IMR-90 (cell line): ENCODE measurements around the gene ANKDD1A. TPM values are rescaled to one million over a fixed set of nuclear protein-coding genes. Genes with fewer than 3 reads are reported as not detected.

Experiments
- ATAC-seq: fragments of 200-7000 bp; cut with Tn5 transposase; 2 replicates; pipeline ENCODE4 v1.9.1; 2020; ENCODE audit warnings: low read depth, mild to moderate bottlenecking, moderate library complexity
- BruUV-seq: library from RNA; stranded (reverse); fragments of 400-500 nt; replicated peaks from 2 replicates; lab custom pipeline; 2021; lab: Mats Ljungman, UMichigan
- CTCF ChIA-PET: fragments of 300-600 bp; formaldehyde crosslinking; extraction: SDS; loops from one replicate; lab custom pipeline; 2021; ENCODE audit warnings: antibody characterized with exemption; lab: Yijun Ruan, JAX
- POLR2A ChIA-PET: fragments of 300-600 bp; sonication (Branson Sonifier 250); formaldehyde crosslinking; loops from one replicate; lab custom pipeline; 2022; ENCODE audit warnings: antibody characterized with exemption; ENCODE audit not compliant: unreplicated experiment; lab: Charles Lee
- DNase-seq: peaks from one replicate; pipeline ENCODE4 v3.0.0; 2013
- H2AFZ ChIP-seq: replicated peaks from 2 replicates; pipeline ENCODE3; 2013; ENCODE audit warnings: low read length, mild to moderate bottlenecking; ENCODE audit not compliant: poor library complexity
- H2AK5ac ChIP-seq: 2 replicates; pipeline ENCODE4 v1.6.1; 2013; ENCODE audit warnings: low read depth, low read length, inconsistent platforms
- H2AK9ac ChIP-seq: replicated peaks from 2 replicates; pipeline ENCODE3; 2013; ENCODE audit warnings: mild to moderate bottlenecking, low read depth, low read length, moderate library complexity; ENCODE audit not compliant: poor library complexity
- H2BK120ac ChIP-seq: 2 replicates; pipeline ENCODE4 v1.6.1; 2013; ENCODE audit warnings: low read depth, low read length, inconsistent platforms
- H2BK15ac ChIP-seq: 3 replicates; pipeline ENCODE4 v1.6.1; 2013; ENCODE audit warnings: low read depth, low read length, inconsistent platforms
- H2BK20ac ChIP-seq: 2 replicates; pipeline ENCODE4 v1.6.1; 2013; ENCODE audit warnings: low read depth, mild to moderate bottlenecking, inconsistent platforms, low read length, moderate library complexity
- H2BK5ac ChIP-seq: 2 replicates; pipeline ENCODE4 v1.6.1; 2013; ENCODE audit warnings: mild to moderate bottlenecking, low read depth, low read length, inconsistent platforms; ENCODE audit not compliant: poor library complexity, severe bottlenecking
- H3K14ac ChIP-seq: replicated peaks from 2 replicates; pipeline ENCODE4 v1.6.1; 2013; ENCODE audit warnings: low read depth, low read length, inconsistent platforms
- H3K18ac ChIP-seq: 2 replicates; pipeline ENCODE4 v1.6.1; 2013; ENCODE audit warnings: low read depth, low read length, control low read depth
- H3K23ac ChIP-seq: 2 replicates; pipeline ENCODE4 v1.6.1; 2013; ENCODE audit warnings: low read depth, low read length, inconsistent platforms
- H3K27ac ChIP-seq: 2 replicates; pipeline ENCODE4 v1.5.1; 2013; ENCODE audit warnings: mild to moderate bottlenecking, control low read depth, low read length; ENCODE audit not compliant: insufficient read depth
- H3K27me3 ChIP-seq: 2 replicates; pipeline ENCODE4 v1.6.1; 2013; ENCODE audit warnings: low read length; ENCODE audit not compliant: control insufficient read depth, insufficient read depth
- H3K36me3 ChIP-seq: 2 replicates; pipeline ENCODE4 v1.6.1; 2013; ENCODE audit warnings: low read length, mixed read lengths; ENCODE audit not compliant: control insufficient read depth, insufficient read depth
- H3K4ac ChIP-seq: 2 replicates; pipeline ENCODE4 v1.6.1; 2013; ENCODE audit warnings: low read depth, low read length, inconsistent platforms
- H3K4me1 ChIP-seq: 2 replicates; pipeline ENCODE4 v1.6.1; 2013; ENCODE audit warnings: low read length, mixed read lengths; ENCODE audit not compliant: control insufficient read depth, insufficient read depth
- H3K4me2 ChIP-seq: 2 replicates; pipeline ENCODE4 v1.6.1; 2013; ENCODE audit warnings: low read depth, mild to moderate bottlenecking, control low read depth, low read length, moderate library complexity
- H3K4me3 ChIP-seq: 2 replicates; pipeline ENCODE4 v1.5.1; 2013; ENCODE audit warnings: low read depth, mild to moderate bottlenecking, control low read depth, low read length, moderate library complexity; ENCODE audit not compliant: insufficient read depth
- H3K56ac ChIP-seq: 2 replicates; pipeline ENCODE4 v1.6.1; 2013; ENCODE audit warnings: low read length, inconsistent platforms; ENCODE audit not compliant: insufficient read depth; ENCODE audit errors: extremely low read depth
- H3K79me1 ChIP-seq, 2 experiments: 2 replicates each; pipeline ENCODE4 v1.6.1; 2013; ENCODE audit warnings: low read length in 2 of 2, inconsistent platforms in 1 of 2, low read depth in 1 of 2
- H3K9ac ChIP-seq: 2 replicates; pipeline ENCODE4 v1.6.1; 2013; ENCODE audit warnings: low read depth, low read length, control low read depth
- H3K9me1 ChIP-seq: 2 replicates; pipeline ENCODE4 v1.6.1; 2013; ENCODE audit warnings: low read length, inconsistent platforms; ENCODE audit not compliant: insufficient read depth
- H3K9me3 ChIP-seq: 2 replicates; pipeline ENCODE4 v1.6.1; 2013; ENCODE audit warnings: low read length; ENCODE audit not compliant: control insufficient read depth, insufficient read depth
- H4K20me1 ChIP-seq: 2 replicates; pipeline ENCODE4 v1.6.1; 2013; ENCODE audit warnings: low read length, inconsistent platforms; ENCODE audit not compliant: insufficient read depth
- H4K5ac ChIP-seq: 2 replicates; pipeline ENCODE4 v1.6.1; 2013; ENCODE audit warnings: mild to moderate bottlenecking, low read depth, low read length, control low read depth
- H4K8ac ChIP-seq, 2 experiments: 2 replicates each; pipeline ENCODE4 v1.6.1; 2013; ENCODE audit warnings: low read depth in 2 of 2, low read length in 2 of 2, control low read depth in 1 of 2, inconsistent platforms in 1 of 2
- H4K91ac ChIP-seq: 2 replicates; pipeline ENCODE4 v1.6.1; 2013; ENCODE audit warnings: low read depth, low read length, inconsistent platforms; ENCODE audit not compliant: insufficient read depth
- BHLHE40 ChIP-seq: fragments of 150-350 bp; IDR thresholded peaks from 2 replicates; pipeline ENCODE4 v1.6.1; 2016; ENCODE audit warnings: mild to moderate bottlenecking, low read depth, low read length
- MAFK ChIP-seq: IDR thresholded peaks from 2 replicates; pipeline ENCODE4 v1.6.1; 2012; ENCODE audit warnings: low read depth, low read length, improper control_type of control experiment
- MAZ ChIP-seq: IDR thresholded peaks from 2 replicates; pipeline ENCODE4 v1.6.1; 2012; ENCODE audit warnings: low read depth, mild to moderate bottlenecking, low read length, improper control_type of control experiment, moderate library complexity, borderline replicate concordance
- WGBS, 2 experiments: methylation state at CpG; one replicate each; pipeline versions ENCODE4 v1.1.5 to v1.1.7; 2013; ENCODE audit warnings: missing lambda C conversion rate in 2 of 2; ENCODE audit not compliant: insufficient read length in 1 of 2; ENCODE audit errors: extremely low coverage in 2 of 2; 5-methylcytosine and 5-hydroxymethylcytosine counted together
- dilution Hi-C: fragments of 300-500 bp; cut with HindIII; formaldehyde crosslinking; loops from one replicate; pipeline ENCODE4 v1.14.3; 2018; ENCODE audit warnings: low sequenced_read_pairs; ENCODE audit not compliant: unreplicated experiment
- in situ Hi-C: fragments of 300-500 bp; cut with MboI; formaldehyde crosslinking; loops from 3 replicates; pipeline ENCODE4 v1.14.3; 2019; ENCODE audit warnings: low sequenced_read_pairs, inconsistent platforms, mixed read lengths
- intact Hi-C: fragments of 100-400 bp; cut with micrococcal nuclease; formaldehyde crosslinking; loops from 2 replicates; pipeline ENCODE4 v1.10.0; 2022
- polyA plus RNA-seq, 3 experiments: library from polyadenylated mRNA; depleted of rRNA; stranded (reverse); fragments of >200 nt; gene quantifications; 2 replicates each; pipeline ENCODE4 v1.2.3, GENCODE V29; 2012; ENCODE audit warnings: low replicate concordance in 1 of 3
- total RNA-seq: library from RNA; depleted of rRNA; stranded (reverse); fragments of >200 nt; gene quantifications from 2 replicates; pipeline ENCODE4 v1.2.3, GENCODE V29; 2012

The ANKDD1A gene
- total and polyA plus RNA-seq, 2 of the 4 experiments (the other 2 are of a cell fraction) = 3.6 to 4.9 TPM

GRCh38 chr15:64923546-64923945 lies 11.8 kb downstream of the ANKDD1A start:
- Histone ChIP-seq H2AK9ac (no peak overlapping the region), H4K91ac (no peak overlapping the region), H3K4ac (no peak overlapping the region), H3K9me1 (0 out of 2 replicates have a peak, but pooled peaks cover 6% of the 10 kb centered on the region), H3K4me2 (no peak overlapping the region), H2AFZ (no peak overlapping the region), H3K4me3 (no peak overlapping the region), H4K8ac (no peak overlapping the region), H3K56ac (no peak overlapping the region), H3K14ac (no peak overlapping the region), H3K36me3 (no peaks in the 10 kb centered on the region), H3K23ac (no peak overlapping the region), H3K27ac (no peak overlapping the region), H3K4me1 (peaks cover 3% of the 10 kb centered on the region; the same call in 1 of the 2 replicates), H2BK20ac (no peak overlapping the region), H2BK5ac (no peak overlapping the region), H3K79me1 (no peaks in the 10 kb centered on the region), H4K5ac (no peak overlapping the region), H3K9ac (no peak overlapping the region), H3K27me3 (no peaks in the 10 kb centered on the region), H2BK120ac (no peak overlapping the region), H3K9me3 (no peaks in the 10 kb centered on the region; the same call in 1 of the 2 replicates), H2BK15ac (no peak overlapping the region), H4K20me1 (no peaks in the 10 kb centered on the region), H3K18ac (no peak overlapping the region), H2AK5ac (no peak overlapping the region)
- TF ChIP-seq MAZ = no peak
- TF ChIP-seq BHLHE40 = no peak
- TF ChIP-seq MAFK = no peak
- intact Hi-C loops (no loop called here), dilution Hi-C loops (no loop called here), in situ Hi-C loops (no loop called here)
- WGBS, 2 experiments = no CpG with 5 or more reads among the region's 2 CpGs
- POLR2A ChIA-PET = no interaction called here
- ATAC-seq (no peak), DNase-seq (no peak)
- BruUV-seq = no TSS peak
- CTCF ChIA-PET = no interaction called here
